NCI-H82 treated with DMSO at 0.1 percent for 48 hours (cell line): ENCODE data around the gene SHISA7.
"Not testable (repeated sequence)": the region's sequence is repeated elsewhere in the genome, so short reads cannot be mapped to it uniquely, and the experiment has no call there.

Experiments
- DNase-seq: peaks from one replicate; lab custom pipeline; 2025; ENCODE audit not compliant: unreplicated experiment; lab: John Stamatoyannopoulos, UW

Gene SHISA7

DNA sequence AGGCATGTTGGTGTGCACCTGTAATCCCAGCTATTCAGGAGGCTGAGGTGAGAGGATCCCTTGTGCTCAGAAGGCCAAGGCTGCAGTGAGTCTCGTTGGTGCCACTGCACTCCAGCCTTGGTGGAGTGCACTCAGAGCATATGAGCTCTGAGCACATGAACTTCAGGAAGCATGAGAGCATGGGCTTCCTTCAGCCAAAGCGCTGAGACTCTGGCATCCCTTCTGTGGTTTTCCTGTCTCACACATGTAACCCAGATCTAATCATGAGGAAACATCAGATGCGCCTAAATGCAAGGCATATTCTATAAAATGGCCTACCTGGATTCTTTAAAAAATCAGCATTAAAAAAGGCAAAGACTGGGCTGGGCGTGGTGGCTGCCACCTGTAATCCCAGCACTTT is 21.8 kb downstream of the SHISA7 start:
- not testable (repeated sequence) for DNase-seq

DNA sequence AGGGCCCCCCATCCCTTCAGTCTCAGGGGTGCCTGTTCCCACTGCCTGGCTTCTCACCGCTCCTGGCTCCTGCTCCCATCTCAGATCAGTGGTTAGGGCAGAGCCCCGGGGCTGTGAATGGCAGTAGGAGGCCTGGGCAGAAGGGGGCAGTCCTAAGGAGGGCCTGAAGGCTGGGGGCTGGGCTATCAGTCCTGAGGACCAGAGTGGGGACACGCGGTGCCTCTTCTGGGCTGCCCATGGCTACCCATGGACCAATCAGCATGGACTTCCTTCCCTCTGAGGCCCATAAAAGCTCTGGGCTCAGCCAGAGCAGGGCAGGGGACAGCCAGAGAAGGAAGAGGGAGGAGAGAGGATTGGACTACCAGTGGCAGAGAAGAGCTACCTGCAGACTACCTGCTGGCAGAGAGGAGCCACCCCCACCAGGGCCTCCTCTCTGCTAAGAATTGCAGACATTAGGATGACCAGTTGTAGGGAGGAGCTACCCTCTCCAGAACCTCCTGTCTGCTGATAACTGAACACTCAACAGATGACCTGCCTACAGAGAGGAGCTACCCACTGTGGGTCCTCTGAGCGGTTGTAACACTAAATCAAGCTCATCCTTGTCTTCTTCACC is 23.4 kb downstream of the SHISA7 start:
- DNase-seq: no peak

DNA sequence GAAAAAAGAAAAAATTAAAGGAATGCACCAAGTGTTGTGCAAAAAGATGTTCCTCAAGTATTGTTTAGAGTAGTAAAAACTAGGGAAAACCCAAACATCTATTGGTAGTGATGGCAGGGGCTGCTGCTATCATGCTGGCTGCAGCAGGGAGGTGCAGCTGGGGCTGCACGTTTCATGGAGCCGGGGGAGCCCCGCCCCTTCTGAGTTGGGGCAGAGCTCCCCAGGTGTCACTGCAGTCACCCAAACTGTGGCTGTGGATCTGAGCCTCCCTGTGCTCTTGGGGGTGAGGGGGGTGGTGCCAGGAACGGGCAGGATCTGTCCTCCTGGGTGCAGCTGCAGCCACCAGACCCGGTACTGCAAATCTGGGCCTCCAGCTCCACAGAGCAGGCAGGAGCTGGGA is 24.0 kb downstream of the SHISA7 start:
- no peak for DNase-seq

DNA sequence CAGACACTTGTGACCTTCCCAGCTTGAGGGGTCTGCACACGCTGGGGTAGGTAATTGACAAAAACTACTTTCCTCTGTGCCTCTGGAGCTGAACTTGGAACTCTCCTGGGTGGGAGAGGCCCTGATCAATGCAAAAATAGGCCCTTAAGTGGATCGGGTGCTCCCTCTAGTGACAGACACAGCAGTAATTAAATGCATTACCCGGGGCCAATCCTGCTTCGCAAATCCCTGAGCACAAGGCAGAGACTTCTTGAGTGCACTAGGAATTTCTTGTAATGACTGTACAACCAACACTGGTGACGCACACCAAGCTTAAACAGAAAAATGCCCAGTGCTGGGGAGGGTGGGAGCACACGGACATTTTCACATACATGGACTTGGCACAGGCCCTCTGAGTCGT is 24.9 kb downstream of the SHISA7 start:
- peak; percentile 63 for DNase-seq

DNA sequence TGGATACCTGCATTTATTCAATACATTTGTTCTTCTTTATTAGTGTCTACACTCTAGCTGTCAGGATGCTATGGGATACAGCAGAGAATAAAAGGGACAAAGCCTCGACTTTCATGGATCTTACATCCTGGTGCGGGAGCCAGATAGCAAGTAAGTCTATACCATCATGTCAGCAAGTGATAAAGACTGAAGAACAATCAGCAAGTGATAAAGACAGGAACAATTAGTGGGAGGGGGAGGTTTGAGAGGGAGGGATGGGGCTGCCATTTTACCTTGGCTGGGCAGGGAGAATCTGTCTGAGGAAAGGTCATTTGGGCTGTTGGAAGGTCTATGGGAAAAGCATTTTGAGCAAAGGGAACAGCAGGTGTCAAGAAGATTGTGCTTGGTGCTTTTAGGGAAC is 32.9 kb downstream of the SHISA7 start:
- no peak for DNase-seq

DNA sequence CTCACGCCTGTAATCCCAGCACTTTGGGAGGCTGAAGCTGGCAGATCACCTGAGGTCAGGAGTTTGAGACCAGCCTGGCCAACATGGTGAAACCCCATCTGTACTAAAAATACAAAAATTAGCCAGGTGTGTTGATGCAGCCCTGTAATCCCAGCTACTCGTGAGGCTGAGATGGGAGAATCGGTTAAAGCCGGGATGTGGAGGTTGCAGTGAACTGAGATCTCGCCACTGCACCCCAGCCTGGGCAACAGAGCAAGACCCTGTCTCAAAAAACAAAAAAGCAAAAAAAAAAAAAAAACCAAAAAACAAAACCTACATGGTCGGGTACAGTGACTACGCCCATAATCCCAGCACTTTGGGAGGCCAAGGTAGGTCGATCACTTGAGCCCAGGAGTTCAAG is 33.9 kb downstream of the SHISA7 start:
- DNase-seq: not testable (repeated sequence)

DNA sequence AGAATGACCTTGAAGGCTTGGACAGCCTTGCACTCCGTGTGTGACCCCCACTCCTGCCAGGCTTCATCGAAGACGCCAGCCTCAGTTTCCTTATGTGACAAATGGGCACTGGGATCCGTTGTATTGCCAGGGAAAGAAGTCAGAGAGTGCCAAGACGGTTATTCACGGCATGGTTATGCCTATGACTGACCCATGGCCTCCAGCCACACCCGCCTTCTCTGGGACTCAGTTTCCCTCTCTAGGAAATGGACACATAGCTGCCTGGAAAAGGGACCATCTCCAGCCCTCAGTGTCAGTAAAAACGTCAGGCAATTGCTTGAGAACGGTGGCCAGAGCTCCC is 34.6 kb downstream of the SHISA7 start:
- no peak for DNase-seq

DNA sequence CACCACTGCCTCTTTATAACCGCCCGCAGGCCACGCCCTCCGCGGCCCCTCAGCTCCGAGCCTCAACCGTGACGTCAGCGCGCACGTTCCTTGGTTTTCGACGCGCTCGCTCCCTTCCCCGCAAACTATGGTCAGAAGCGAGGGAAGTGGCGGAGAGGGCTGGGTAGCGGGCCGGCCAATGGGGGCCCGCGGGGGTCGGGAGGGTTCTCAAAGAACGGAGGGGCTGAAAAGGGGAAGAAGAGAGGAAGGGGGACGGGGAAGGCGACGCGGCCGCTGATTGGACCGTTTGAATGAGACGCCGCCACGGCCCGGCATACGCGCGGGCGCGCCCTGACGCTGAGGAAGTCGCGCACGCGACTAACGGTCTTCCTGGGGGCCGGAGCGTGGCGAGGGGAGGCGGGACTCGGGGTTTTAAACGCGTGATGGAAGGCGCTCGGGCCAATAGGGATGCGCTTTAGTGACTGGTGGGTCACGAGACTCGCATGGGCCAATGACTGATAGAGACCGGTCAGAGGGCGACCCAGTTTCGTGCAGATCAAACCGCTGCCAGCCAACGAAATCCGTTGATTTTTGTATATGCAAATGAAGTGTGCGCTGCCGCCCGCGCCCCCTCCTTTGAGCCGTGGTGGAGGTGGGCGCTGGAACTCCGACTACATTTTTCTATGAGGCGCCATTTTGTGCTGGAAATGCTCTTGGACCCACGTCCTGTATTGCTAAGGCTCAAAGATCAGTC is 35.1 kb downstream of the SHISA7 start:
- peak; percentile 99 for DNase-seq

DNA sequence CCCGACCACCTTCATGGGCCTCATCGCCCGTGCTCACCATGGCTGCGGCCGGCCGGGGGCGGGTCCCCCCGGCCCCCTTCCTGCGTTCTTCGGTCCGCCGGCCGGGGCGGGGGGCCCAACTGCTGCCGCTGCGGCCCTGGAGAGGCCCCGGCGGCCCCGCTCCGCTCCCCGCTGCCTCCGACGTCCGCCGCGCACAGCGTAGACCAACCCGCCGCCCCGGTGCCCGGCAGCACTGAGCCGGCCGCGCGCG is 35.6 kb downstream of the SHISA7 start, which contains the start of gene UBE2S:
TSS of gene UBE2S (minus strand) at position 239 of the 250 bp plus-strand sequence. CDS start at position 40, 199 bp downstream.
- DNase-seq: not testable (repeated sequence)

DNA sequence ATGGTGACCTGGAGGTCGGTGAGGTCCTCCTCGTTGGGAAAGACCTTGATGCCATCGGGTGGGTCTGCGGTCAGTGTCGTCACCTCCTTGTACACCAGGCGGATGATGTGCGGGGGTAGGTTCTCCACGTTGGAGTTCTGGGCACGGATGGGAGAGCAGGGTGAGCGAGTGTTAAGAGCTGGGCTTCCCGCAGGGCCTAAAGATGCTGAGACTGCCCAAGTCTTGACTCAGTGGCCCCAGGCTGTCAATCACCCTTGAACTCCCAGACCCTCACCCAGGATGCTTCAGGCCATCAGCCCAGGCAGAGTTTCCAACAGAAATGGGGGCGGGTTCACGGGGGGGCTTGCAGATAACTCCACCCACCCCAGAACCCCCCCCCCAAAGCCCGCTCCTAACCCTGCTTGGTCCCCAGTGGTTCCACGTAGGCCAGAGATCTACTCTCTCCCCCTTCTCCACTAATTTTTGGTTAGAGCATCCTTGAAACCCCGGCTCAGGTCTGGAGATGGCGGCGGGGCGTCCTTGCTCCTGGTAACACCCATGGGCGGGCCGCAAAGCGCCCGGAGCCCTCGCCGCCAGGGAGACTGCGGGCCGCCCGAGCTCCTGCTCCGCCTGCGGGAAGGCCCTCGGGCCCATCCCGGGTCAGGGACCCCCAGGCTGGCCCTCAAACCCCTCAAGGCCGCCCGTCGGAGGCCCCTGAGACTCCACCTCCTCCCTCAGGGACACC is 36.1 kb downstream of the SHISA7 start:
- DNase-seq: no peak

DNA sequence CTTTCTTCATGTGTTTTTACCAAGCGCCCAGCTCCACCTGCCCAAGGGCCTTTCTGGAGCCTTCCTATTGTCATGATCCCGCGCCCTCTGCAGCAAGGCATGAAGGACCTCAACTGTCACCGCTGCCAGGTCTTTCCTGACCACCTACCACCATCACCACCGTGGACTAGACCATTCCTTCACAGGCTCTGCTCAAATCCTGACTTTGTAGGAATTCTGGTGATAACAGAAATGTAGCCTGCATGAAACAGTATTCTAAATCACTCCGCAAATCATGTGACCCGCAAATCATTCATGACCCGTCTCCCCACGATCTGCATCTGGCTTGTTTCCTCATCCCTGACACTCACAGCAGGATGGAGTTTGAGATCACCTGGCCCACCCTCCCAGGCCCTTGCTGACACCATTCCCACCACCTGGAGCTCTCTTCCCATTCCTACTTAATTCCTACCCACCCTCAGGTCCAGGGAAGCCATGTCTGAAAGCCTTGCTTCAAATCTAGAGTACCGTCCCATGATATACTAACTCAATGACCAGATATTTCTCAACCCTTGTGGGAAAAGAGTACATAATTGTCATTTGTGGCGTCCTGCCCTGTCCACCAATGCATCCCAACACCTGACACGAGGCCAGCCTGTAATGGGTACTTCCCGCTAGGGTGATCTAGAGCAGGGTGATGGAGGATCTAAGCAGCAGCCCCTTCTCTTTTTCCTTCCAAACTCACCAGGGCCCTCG is 36.8 kb downstream of the SHISA7 start:
- DNase-seq: no peak

DNA sequence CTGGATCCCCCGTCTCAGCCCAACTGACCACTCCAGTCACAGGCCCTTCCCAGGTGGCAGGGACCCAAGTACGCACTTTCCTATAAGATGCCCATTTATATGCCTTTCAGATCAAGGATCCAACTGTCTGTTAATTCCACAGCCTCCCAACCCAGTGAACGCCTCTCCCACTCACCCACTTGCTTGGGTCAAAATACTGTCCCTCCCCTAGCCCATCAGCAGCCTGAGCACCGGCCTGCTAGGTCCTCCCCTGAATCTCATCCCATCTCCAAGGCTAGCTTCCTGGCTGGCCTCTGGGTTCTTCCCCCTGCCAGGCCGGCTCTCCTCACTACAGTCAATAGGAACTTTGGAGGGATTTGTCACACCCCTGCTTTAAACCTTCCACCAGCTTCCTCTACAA is 37.5 kb downstream of the SHISA7 start:
- no peak for DNase-seq

DNA sequence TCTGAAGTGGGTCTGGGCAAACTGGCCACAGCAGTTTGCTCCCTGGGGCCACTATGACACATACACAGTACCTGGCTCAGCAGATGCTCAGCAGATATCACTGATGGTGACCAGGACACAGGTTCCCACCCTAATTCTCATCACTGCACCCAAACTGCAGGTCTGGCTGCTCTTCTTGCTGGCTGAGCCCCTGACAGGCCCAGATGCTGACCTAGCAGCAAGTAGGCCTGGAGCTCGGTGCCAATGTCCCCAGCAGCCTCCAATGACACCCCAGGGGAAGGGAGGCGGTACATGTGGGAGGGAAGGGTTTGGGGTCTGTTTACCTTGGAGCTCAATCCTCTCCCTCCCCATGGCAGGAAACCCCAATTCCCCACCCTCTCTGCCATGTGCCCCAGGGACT is 40.6 kb downstream of the SHISA7 start:
- no peak for DNase-seq

DNA sequence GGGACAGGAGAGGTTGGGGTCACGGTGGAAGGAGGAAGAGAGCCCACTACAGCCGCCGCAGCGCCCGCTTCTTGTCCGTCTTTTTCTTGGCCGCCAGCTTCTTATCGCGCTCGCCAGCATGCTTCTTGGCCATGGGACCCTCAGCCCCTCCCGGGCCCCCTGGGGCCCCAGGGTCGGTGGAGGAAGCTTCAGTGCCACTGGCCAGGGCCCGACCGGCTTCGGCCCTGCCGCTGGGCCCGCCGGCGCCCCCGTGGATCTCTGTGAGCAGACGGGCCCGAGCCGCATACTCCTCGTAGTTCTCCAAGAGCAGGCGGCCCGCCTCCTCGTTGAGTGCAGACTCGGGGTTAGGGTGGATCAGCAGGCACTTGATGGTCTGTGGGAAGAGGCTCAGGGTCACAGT is 41.7 kb downstream of the SHISA7 start:
- DNase-seq: not testable (repeated sequence)

DNA sequence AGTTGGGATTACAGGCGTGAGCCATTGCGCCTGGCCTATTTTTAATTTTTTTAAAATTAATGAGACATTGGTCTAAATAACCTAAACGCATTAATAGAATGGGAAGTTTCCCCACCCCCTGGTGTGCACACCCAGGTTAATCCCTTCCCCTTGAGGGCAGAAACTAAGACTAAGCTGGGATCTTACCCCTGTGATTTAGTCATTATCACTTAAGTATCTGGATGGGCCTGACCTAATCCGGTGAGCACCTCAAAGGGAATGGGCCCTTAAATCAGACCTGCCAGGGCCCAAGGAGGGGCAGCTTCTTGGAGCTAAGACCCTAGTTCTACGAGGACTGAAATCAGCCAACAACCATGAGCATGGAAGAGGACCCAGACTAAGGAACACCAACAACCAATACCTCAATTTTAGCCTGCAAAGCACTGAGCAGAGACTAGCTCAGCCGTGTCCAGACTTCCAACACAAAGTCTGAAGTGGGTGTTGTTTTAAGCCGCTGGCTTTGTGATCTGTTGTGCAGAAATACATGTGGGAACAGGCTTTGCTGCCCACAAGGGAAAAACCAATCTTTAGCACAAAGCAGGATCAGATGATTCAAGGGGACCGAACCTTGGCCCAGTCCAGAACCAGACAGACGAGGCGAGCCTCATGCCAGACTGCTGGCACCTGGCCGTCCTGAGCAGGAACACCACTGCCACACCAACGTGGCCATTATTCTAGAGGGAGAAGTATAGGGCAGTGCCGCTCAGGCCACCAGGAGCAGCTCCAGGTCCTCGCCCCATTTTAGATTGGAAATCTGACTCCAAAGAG is 42.6 kb downstream of the SHISA7 start:
- peak; percentile 81 for DNase-seq

DNA sequence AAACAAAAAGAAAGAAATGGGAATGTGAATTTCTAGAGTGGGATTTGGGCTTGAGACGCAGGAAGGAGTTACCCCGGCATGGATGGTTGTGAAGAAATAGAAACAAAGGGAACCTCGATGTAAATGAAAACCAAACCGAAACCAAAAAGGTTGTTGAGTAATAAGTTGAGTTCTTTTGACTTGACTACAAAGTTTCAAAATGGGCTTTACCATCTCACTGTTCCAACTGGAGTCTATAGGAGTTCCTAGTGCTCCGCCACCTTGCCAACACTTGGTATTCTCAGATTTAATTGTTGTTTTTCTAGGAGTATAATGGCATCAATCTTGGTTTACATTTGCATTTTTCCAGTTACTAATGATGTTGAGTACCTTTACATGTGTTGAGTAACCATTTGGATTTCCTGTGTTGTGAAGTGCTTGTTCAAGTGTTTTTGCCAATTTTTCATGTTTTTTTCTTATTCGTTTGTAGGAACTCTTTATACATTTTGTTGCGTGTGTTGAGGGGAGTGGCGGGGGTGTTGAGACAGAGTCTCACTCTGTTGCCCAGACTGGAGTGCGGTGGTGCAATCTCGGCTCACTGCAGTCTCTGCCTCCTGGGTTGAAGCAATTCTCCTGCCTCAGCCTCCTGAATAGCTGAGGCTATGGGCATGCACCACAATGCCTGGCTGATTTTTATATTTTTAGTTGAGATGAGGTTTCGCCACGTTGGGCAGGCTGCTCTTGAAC is 44.7 kb downstream of the SHISA7 start:
- no peak for DNase-seq

DNA sequence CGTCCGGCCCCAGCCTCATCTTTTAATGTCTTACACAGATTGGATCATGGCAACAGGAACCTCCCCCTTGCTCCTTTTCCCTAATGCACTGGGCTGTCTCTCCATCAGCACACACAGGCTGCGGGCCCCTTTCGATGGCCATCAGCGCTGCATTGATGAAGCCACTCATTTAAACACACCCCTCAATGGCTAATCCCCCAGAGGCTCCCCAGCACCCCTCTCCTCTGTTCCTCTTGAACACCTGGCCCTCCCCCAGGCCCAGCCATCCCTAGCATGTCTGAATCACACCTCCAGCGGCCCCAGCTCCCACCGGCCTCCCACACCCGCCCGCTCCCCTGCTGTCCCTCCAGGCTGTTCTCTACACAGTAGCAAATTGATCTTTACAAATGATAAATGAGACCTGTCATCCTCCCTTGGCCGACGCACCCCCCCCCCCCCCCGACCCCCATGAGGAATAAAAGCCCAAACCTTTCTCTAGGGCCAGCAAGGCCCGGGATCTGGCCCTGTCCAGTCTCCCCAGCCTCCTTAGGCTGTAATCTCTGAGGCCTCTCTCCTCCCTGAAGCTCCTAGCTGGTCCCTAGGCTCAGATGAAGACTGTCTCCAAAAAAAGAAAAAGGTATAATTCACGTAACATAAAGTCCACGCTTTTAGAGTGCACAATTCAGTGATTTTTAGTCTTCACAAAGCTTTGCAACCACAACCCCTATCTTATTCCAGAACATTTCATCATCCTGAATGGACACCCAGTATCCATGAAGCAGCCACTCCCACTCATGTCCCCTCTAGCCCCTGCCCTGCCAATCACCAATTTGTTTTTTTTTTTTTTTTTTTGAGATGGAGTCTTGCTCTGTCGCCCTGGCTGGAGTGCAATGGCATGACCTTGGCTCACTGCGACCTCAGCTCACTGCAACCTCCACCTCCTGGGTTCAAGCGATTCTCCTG is 50.0 kb downstream of the SHISA7 start:
- no peak for DNase-seq

DNA sequence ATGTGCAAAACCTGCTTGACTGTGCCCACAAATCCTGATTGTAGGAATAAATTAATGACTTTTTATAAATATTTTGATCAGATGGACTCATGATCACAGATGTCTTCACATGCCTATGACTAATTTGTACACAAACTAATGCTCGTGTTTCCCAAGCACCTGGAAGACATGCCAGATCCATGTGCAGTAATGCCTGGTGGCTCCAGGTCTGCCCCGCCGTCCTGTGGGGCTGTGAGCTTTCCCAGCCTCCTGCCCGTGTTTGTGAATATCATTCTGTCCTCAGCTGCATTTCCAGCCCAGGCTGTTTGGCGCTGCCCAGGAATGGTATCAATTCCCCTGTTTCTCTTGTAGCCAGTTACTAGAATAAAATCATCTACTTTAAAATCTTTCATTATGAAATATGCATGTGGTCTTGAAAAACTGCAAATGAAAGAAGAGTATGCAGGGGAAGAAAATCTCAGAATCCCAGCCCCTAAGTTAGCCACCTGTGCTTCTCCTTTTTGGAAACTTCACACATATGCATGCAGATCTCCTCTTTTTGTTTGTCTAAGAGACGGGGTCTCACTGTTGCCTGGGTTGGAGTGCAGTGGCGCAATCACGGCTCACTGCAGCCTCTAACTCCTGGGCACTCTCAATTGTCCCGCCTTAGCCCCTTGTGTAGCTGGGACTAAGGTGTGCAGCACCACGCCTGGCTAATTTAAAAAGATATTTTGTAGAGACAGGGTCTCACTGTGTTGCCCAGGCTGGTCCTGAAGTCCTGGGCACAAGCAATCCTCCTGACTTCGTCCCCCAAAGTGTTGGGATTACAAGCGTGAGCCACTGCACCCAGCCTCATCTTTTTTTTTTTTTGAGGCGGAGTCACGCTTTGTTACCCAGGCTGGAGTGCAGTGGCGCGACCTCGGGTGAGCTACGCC is 51.1 kb downstream of the SHISA7 start:
- no peak for DNase-seq
